ENCODE data around the gene BCS1L. TPM values are rescaled to one million over a fixed set of nuclear protein-coding genes. Genes with fewer than 3 reads are reported as not detected.

BCS1L gene
- polyA plus RNA-seq, 1 donor = 39.5 TPM

- Histone ChIP-seq H3K36me3 (ENCODE audit: control insufficient read depth, insufficient read depth, low read length) (peaks cover 3% of the 10 kb centered on the region), H3K27ac (ENCODE audit: low read length) (peak overlapping the region; percentile 94), H3K9me3 (ENCODE audit: control insufficient read depth, low read depth, low read length) (no peaks in the 10 kb centered on the region), H3K4me1 (ENCODE audit: control insufficient read depth, insufficient read depth, low read length) (peaks cover 10% of the 10 kb centered on the region), H3K27me3 (ENCODE audit: control insufficient read depth, insufficient read depth, low read length) (no peaks in the 10 kb centered on the region), H3K4me3 (ENCODE audit: low read length) (peak overlapping the region; percentile 89)
- DNase-seq = no peak
- 11% methylated on average over 3 of the region's 5 CpGs for WGBS (ENCODE audit: insufficient coverage, low lambda C conversion rate)
Measured at GRCh38 chr2:218711550-218711929, 52.1 kb downstream of the BCS1L start.

Other genes starting within 250 kb of the BCS1L start
- gene VIL1, start 240.6 kb upstream of the BCS1L start, polyA plus RNA-seq = 498 TPM
- 9.0 TPM for gene USP37, start 91.3 kb upstream of the BCS1L start, polyA plus RNA-seq
- gene CNOT9, start 90.8 kb upstream of the BCS1L start, polyA plus RNA-seq = 37.8 TPM
- gene PLCD4, start 51.8 kb upstream of the BCS1L start, polyA plus RNA-seq = 4.0 TPM
- 14.8 TPM for gene ZNF142, start 60 bp upstream of the BCS1L start, polyA plus RNA-seq
- gene RNF25, start 12.3 kb downstream of the BCS1L start, polyA plus RNA-seq = 22.1 TPM
- gene STK36, start 12.4 kb downstream of the BCS1L start, polyA plus RNA-seq = 44.6 TPM
- gene TTLL4, start 51.2 kb downstream of the BCS1L start, polyA plus RNA-seq = 31.7 TPM
- gene CYP27A1, start 122.5 kb downstream of the BCS1L start, polyA plus RNA-seq = 109 TPM
- 0.07 TPM for gene PRKAG3, start 172.1 kb downstream of the BCS1L start, polyA plus RNA-seq
- 0.24 TPM for gene WNT6, start 200.1 kb downstream of the BCS1L start, polyA plus RNA-seq
- gene WNT10A, start 221.2 kb downstream of the BCS1L start, polyA plus RNA-seq = 1.5 TPM

Data from large intestine (tissue), 3 donors.